K562 (cell line): ENCODE results near the gene MARCHF3. TPM values are rescaled to one million over a fixed set of nuclear protein-coding genes. Genes with fewer than 3 reads are reported as not detected.

Experiments
- ATAC-seq: fragments of 200-7000 bp; cut with Tn5 transposase; 3 replicates; pipeline ENCODE4 v1.9.1; 2020; ENCODE audit warnings: moderate library complexity
- BruUV-seq: library from RNA; stranded (reverse); fragments of 400-500 nt; replicated peaks from 2 replicates; lab custom pipeline; 2021; lab: Mats Ljungman, UMichigan
- CTCF ChIA-PET: fragments of 300-600 bp; formaldehyde crosslinking; extraction: SDS; loops from one replicate; lab custom pipeline; 2021; ENCODE audit warnings: low intra/inter-chr PET ratio; lab: Yijun Ruan, JAX
- POLR2A ChIA-PET: fragments of 300-600, 350-650 bp; sonication (Branson Sonifier 250); formaldehyde crosslinking; extraction: SDS; loops from one replicate; lab custom pipeline; 2021; ENCODE audit warnings: antibody characterized with exemption, inconsistent platforms; lab: Yijun Ruan, JAX
- DNase-seq, 4 experiments: peaks; one replicate each; pipeline versions ENCODE4 v3.0.0 to v3.0.0-alpha.2; 2011 to 2018; ENCODE audit warnings: low spot score in 3 of 4, mixed read lengths in 3 of 4; ENCODE audit errors: extremely low read depth in 1 of 4
- FAIRE-seq: peaks from 2 replicates; lab custom pipeline; 2011; peaks lifted over from hg19 to GRCh38; lab: Jason Lieb, UNC
- H2AFZ ChIP-seq: 2 replicates; pipeline ENCODE4 v1.6.0; 2011; ENCODE audit warnings: low read depth, low read length, control low read depth, inconsistent platforms
- H3K27ac ChIP-seq: fragments of 200-600 bp; 3 replicates; pipeline ENCODE4 v1.8.0; 2011; ENCODE audit warnings: low read depth, mild to moderate bottlenecking, control low read depth, inconsistent platforms, low read length, moderate library complexity, mixed read lengths; ENCODE audit errors: extremely low read depth
- H3K27me3 ChIP-seq, 2 experiments: fragments of 300-600 bp in 1 of 2; 2 replicates in 1 of 2; 3 replicates in 1 of 2; pipeline versions ENCODE4 v1.6.0 to v1.8.0; 2011; ENCODE audit warnings: inconsistent platforms in 2 of 2, low read length in 2 of 2, mild to moderate bottlenecking in 1 of 2, mixed read lengths in 1 of 2, moderate library complexity in 1 of 2; ENCODE audit not compliant: control insufficient read depth in 2 of 2, insufficient read depth in 2 of 2
- H3K36me3 ChIP-seq: fragments of 300-600 bp; 3 replicates; pipeline ENCODE4 v1.8.0; 2011; ENCODE audit warnings: mild to moderate bottlenecking, low read length, inconsistent platforms; ENCODE audit not compliant: control insufficient read depth, insufficient read depth
- H3K4me1 ChIP-seq, 2 experiments: fragments of 200-600 bp in 1 of 2; replicated peaks in 1 of 2; 2 replicates in 1 of 2; 3 replicates in 1 of 2; pipeline versions ENCODE4 v1.5.1 to v1.8.0; 2011; ENCODE audit warnings: inconsistent platforms in 2 of 2, low read length in 2 of 2, mild to moderate bottlenecking in 1 of 2, mixed read lengths in 1 of 2, moderate library complexity in 1 of 2; ENCODE audit not compliant: control insufficient read depth in 2 of 2, insufficient read depth in 2 of 2
- H3K4me2 ChIP-seq: 2 replicates; pipeline ENCODE4 v1.6.1; 2011; ENCODE audit warnings: low read length, control low read depth, inconsistent platforms, mixed read lengths; ENCODE audit not compliant: insufficient read depth
- H3K4me3 ChIP-seq: fragments of 200-600 bp; sonication (generic), shearing (Covaris generic); 2 replicates; pipeline ENCODE4 v1.5.1; 2016; ENCODE audit warnings: control low read depth, inconsistent platforms
- H3K79me2 ChIP-seq: fragments of 200-600 bp; 3 replicates; pipeline ENCODE4 v1.8.0; 2011; ENCODE audit warnings: low read length, inconsistent platforms; ENCODE audit not compliant: control insufficient read depth, insufficient read depth
- H3K9ac ChIP-seq, 2 experiments: 2 replicates each; pipeline versions ENCODE4 v1.6.0 to v1.6.1; 2011; ENCODE audit warnings: low read depth in 2 of 2, low read length in 2 of 2, control low read depth in 1 of 2, inconsistent platforms in 1 of 2, mild to moderate bottlenecking in 1 of 2, mixed read lengths in 1 of 2; ENCODE audit not compliant: insufficient read depth in 1 of 2
- H3K9me1 ChIP-seq: one replicate; pipeline ENCODE4 v1.6.0; 2011; ENCODE audit warnings: inconsistent platforms, mild to moderate bottlenecking, low read length, moderate library complexity; ENCODE audit not compliant: control insufficient read depth, insufficient read depth
- H3K9me3 ChIP-seq: replicated peaks from 2 replicates; pipeline ENCODE4 v1.5.1; 2011; ENCODE audit warnings: low read depth, low read length, inconsistent platforms; ENCODE audit not compliant: control insufficient read depth, insufficient read depth
- H4K20me1 ChIP-seq: replicated peaks from 2 replicates; pipeline ENCODE4 v1.6.1; 2011; ENCODE audit warnings: low read length, inconsistent platforms, mixed read lengths; ENCODE audit not compliant: control insufficient read depth, insufficient read depth
- ATF4 ChIP-seq: fragments of 450-650 bp; formaldehyde crosslinking; IDR thresholded peaks from 2 replicates; pipeline ENCODE4 v1.4.0; 2022; ENCODE audit warnings: mild to moderate bottlenecking, moderate library complexity
- ATF6 ChIP-seq: sonication (generic); formaldehyde crosslinking; IDR thresholded peaks from 2 replicates; pipeline ENCODE4 v1.4.0; 2020; ENCODE audit warnings: mild to moderate bottlenecking, missing genetic modification reagents
- BCL6 ChIP-seq: fragments of 250-450 bp; sonication (Bioruptor Pico); IDR thresholded peaks from 2 replicates; pipeline ENCODE4 v1.4.0; 2020
- ID3 ChIP-seq, 2 experiments: fragments of 250-450 bp in 1 of 2; fragments of 450-650 bp in 1 of 2; sonication (Bioruptor Pico) in 1 of 2; IDR thresholded peaks; 2 replicates each; pipeline versions ENCODE4 v1.6.1 to v1.8.0; 2016 to 2021; ENCODE audit warnings: mild to moderate bottlenecking in 2 of 2, moderate library complexity in 2 of 2, missing compliant biosample characterization in 1 of 2, missing genetic modification characterization in 1 of 2
- MAFF ChIP-seq: IDR thresholded peaks from 2 replicates; pipeline ENCODE4 v1.6.1; 2012; ENCODE audit warnings: low read length, improper control_type of control experiment
- MAFK ChIP-seq: IDR thresholded peaks from 2 replicates; pipeline ENCODE4 v1.6.1; 2011; ENCODE audit warnings: low read length, improper control_type of control experiment
- MTA2 ChIP-seq: fragments of 450-650 bp; IDR thresholded peaks from 2 replicates; pipeline ENCODE4 v1.6.1; 2016; ENCODE audit warnings: low read depth
- MTF1 ChIP-seq: fragments of 250-450 bp; sonication (Bioruptor Pico); IDR thresholded peaks from 2 replicates; pipeline ENCODE4 v1.9.0; 2021; ENCODE audit warnings: moderate library complexity, mild to moderate bottlenecking, inconsistent platforms, borderline replicate concordance
- POLR3A ChIP-seq: IDR thresholded peaks from 2 replicates; pipeline ENCODE4 v1.6.1; 2011; ENCODE audit warnings: borderline replicate concordance, mild to moderate bottlenecking, moderate library complexity; ENCODE audit not compliant: insufficient read length, insufficient read depth; ENCODE audit errors: extremely low read depth
- RBM15 ChIP-seq: fragments of 200-400 bp; formaldehyde crosslinking; IDR thresholded peaks from 2 replicates; pipeline ENCODE4 v1.6.1; 2018; ENCODE audit warnings: mild to moderate bottlenecking, low read length, moderate library complexity; ENCODE audit not compliant: insufficient read depth
- WHSC1 ChIP-seq: IDR thresholded peaks from one replicate; pipeline ENCODE4 v1.6.1; 2012; ENCODE audit warnings: low read length, control low read depth, inconsistent platforms
- XRCC5 ChIP-seq: fragments of 200-400 bp; formaldehyde crosslinking; IDR thresholded peaks from 2 replicates; pipeline ENCODE4 v1.6.1; 2017; ENCODE audit warnings: low read depth, mild to moderate bottlenecking, low read length
- ZC3H4 ChIP-seq: sonication (generic); formaldehyde crosslinking; IDR thresholded peaks from 2 replicates; pipeline ENCODE4 v1.9.0; 2021; ENCODE audit warnings: missing genetic modification reagents, borderline replicate concordance
- ZFPM2 ChIP-seq: fragments of 250-450 bp; sonication (Bioruptor Pico); IDR thresholded peaks from 2 replicates; pipeline ENCODE4 v1.5.1; 2022; ENCODE audit warnings: mild to moderate bottlenecking
- ZNF551 ChIP-seq: fragments of 250-450 bp; sonication (Bioruptor Pico); IDR thresholded peaks from 2 replicates; pipeline ENCODE4 v1.5.0; 2021; ENCODE audit warnings: mild to moderate bottlenecking, moderate library complexity
- WGBS: fragments of 100-300 bp; shearing (Covaris generic); methylation state at CpG from one replicate; pipeline ENCODE4 v1.1.6; 2016; ENCODE audit warnings: low coverage, mixed read lengths; ENCODE audit not compliant: insufficient coverage; ENCODE audit errors: missing lambda C conversion rate; 5-methylcytosine and 5-hydroxymethylcytosine counted together
- in situ Hi-C: fragments of 300-500 bp; cut with MboI; formaldehyde crosslinking; loops from 4 replicates; pipeline ENCODE4 v1.15.0; 2018; ENCODE audit warnings: inconsistent platforms, mixed read lengths
- intact Hi-C: fragments of 100-400 bp; cut with micrococcal nuclease; formaldehyde crosslinking; loops from 2 replicates; pipeline ENCODE4 v1.14.2; 2022
- polyA plus RNA-seq, 8 experiments: library from polyadenylated mRNA; depleted of rRNA in 4 of 8; stranded (reverse) in 5 of 8; unstranded in 3 of 8; fragments of >200 nt; fragmentation: Nextera tagmentation in 2 of 8; fragmentation: Illumina TruSeq in 1 of 8; extraction: Ambion mirVana in 2 of 8; extraction: Trizol in 1 of 8; gene quantifications; 2 replicates each; pipeline versions ENCODE4 v1.2.1 to v1.2.3, GENCODE V29; 2011 to 2014; ENCODE audit warnings: inconsistent platforms in 1 of 8, missing spikeins in 1 of 8
- total RNA-seq, 7 experiments: library from RNA; depleted of rRNA in 6 of 7; stranded (reverse); fragments of >200 nt in 6 of 7; fragmentation: Illumina TruSeq in 2 of 7; extraction: Trizol in 2 of 7; gene quantifications; 2 replicates each; pipeline versions ENCODE4 v1.2.1 to v1.2.3, GENCODE V29; 2011 to 2021; ENCODE audit warnings: low replicate concordance in 1 of 7
- TF ChIP-seq, protein P1 (sequence below): sonication (generic); formaldehyde crosslinking; IDR thresholded peaks from 2 replicates; pipeline ENCODE4 v1.8.1; 2022; ENCODE audit warnings: missing genetic modification reagents
- TF ChIP-seq, protein P2 (sequence below): sonication (generic); formaldehyde crosslinking; IDR thresholded peaks from 2 replicates; pipeline ENCODE4 v1.8.0; 2022; ENCODE audit warnings: mild to moderate bottlenecking, missing genetic modification reagents

The MARCHF3 gene
- total and polyA plus RNA-seq, 9 of the 15 experiments (the other 6 are each of a cell fraction or from before 2014, with no cell fraction given): 5.6 to 37.4 (median 16.5) TPM

DNA sequence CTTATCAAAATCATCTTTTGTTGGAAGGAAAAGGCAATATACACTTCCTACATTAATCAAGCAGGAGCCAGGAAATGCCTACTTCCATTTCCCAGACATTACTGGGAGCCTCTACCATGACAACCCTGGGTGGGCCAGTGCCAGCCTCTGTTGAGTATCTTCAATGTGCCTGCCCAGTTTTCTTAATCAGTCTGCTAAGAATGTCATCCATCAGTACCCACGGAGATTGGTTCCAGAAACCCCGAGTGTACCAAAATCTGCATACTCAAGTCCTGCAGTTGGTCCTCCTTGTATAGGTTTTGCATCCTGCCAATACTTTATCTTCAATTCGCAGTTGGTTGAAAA lies 82.4 kb downstream of the MARCHF3 start:
- H3K9me3 ChIP-seq: no peaks in the 10 kb centered on the region
- BruUV-seq: no TSS peak
- H3K4me2 ChIP-seq: peak overlapping the region; percentile 26; the same call in 1 of the 2 replicates
- intact Hi-C loops: no loop called here
- FAIRE-seq (no peak), DNase-seq (no peak), ATAC-seq (no peak)
- H3K27me3 ChIP-seq: no peaks in the 10 kb centered on the region
- in situ Hi-C loops: no loop called here
- H3K36me3 ChIP-seq: peaks cover 4% of the 10 kb centered on the region; the same call in 2 of the 3 replicates
- TF ChIP-seq RBM15 (no peak), MAFK (no peak), ID3 (CRISPR knock-in tag; IDR thresholded peaks at IDR 0.05) (no peak), ID3 (tag; IDR thresholded peaks at IDR 0.05) (no peak), MTF1 (no peak), MAFF (no peak), ZC3H4 (CRISPR knock-in tag) (no peak), ATF6 (no peak), POLR3A (no peak), MTA2 (no peak), ZNF551 (CRISPR knock-in tag) (no peak), ATF4 (no peak), XRCC5 (no peak), BCL6 (CRISPR knock-in tag) (no peak), WHSC1 (no peak), ZFPM2 (CRISPR knock-in tag) (no peak)
- TF ChIP-seq, protein P1, sequence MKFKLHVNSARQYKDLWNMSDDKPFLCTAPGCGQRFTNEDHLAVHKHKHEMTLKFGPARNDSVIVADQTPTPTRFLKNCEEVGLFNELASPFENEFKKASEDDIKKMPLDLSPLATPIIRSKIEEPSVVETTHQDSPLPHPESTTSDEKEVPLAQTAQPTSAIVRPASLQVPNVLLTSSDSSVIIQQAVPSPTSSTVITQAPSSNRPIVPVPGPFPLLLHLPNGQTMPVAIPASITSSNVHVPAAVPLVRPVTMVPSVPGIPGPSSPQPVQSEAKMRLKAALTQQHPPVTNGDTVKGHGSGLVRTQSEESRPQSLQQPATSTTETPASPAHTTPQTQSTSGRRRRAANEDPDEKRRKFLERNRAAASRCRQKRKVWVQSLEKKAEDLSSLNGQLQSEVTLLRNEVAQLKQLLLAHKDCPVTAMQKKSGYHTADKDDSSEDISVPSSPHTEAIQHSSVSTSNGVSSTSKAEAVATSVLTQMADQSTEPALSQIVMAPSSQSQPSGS (CRISPR knock-in tag): no peak
- TF ChIP-seq, protein P2, sequence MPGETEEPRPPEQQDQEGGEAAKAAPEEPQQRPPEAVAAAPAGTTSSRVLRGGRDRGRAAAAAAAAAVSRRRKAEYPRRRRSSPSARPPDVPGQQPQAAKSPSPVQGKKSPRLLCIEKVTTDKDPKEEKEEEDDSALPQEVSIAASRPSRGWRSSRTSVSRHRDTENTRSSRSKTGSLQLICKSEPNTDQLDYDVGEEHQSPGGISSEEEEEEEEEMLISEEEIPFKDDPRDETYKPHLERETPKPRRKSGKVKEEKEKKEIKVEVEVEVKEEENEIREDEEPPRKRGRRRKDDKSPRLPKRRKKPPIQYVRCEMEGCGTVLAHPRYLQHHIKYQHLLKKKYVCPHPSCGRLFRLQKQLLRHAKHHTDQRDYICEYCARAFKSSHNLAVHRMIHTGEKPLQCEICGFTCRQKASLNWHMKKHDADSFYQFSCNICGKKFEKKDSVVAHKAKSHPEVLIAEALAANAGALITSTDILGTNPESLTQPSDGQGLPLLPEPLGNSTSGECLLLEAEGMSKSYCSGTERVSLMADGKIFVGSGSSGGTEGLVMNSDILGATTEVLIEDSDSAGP (CRISPR knock-in tag): no peak
- no peak overlapping the region for H3K9ac ChIP-seq
- 37% methylated on average over 3 of the region's 3 CpGs for WGBS
- no peak overlapping the region for H2AFZ ChIP-seq
- H3K4me1 ChIP-seq: peaks cover 0 to 30% of the 10 kb centered on the region in 2 experiments
- CTCF ChIA-PET: no interaction called here
- no peak overlapping the region for H3K4me3 ChIP-seq
- peaks cover 8% of the 10 kb centered on the region for H3K9me1 ChIP-seq
- H3K27ac ChIP-seq: no peak overlapping the region
- no peaks in the 10 kb centered on the region for H4K20me1 ChIP-seq
- peaks cover 58% of the 10 kb centered on the region for H3K79me2 ChIP-seq
- POLR2A ChIA-PET: no interaction called here
